IPS-11a (cell line): Measurements from ENCODE around the gene DMD.

ENCODE experiments used
- H3K4me3 ChIP-seq: one replicate; pipeline ENCODE4 v1.5.1; 2013; ENCODE audit warnings: low read depth, low read length, control low read depth

DMD gene

GRCh38 chrX:33045245-33045644 is 166.1 kb downstream of the DMD start:
- H3K4me3 ChIP-seq, result no peak overlapping the region

GRCh38 chrX:33041141-33041540 is 170.2 kb downstream of the DMD start:
- no peak overlapping the region for H3K4me3 ChIP-seq

- no peak overlapping the region for H3K4me3 ChIP-seq
Measured at GRCh38 chrX:33032700-33033099, 178.6 kb downstream of the DMD start.

- no peak overlapping the region for H3K4me3 ChIP-seq
Measured at GRCh38 chrX:33014949-33015348, 196.4 kb downstream of the DMD start.

GRCh38 chrX:33014086-33014485 is 197.3 kb downstream of the DMD start:
- H3K4me3 ChIP-seq, result no peak overlapping the region

GRCh38 chrX:33001107-33001506 is 210.2 kb downstream of the DMD start:
- no peak overlapping the region for H3K4me3 ChIP-seq

- H3K4me3 ChIP-seq, result no peak overlapping the region
Measured at GRCh38 chrX:32998776-32999175, 212.6 kb downstream of the DMD start.

GRCh38 chrX:32995427-32995826 is 215.9 kb downstream of the DMD start:
- no peak overlapping the region for H3K4me3 ChIP-seq

GRCh38 chrX:32987142-32987541 is 224.2 kb downstream of the DMD start:
- no peak overlapping the region for H3K4me3 ChIP-seq

GRCh38 chrX:32985544-32985943 is 225.8 kb downstream of the DMD start:
- H3K4me3 ChIP-seq, result no peak overlapping the region

- H3K4me3 ChIP-seq, result no peak overlapping the region
Measured at GRCh38 chrX:32966821-32967355, 244.5 kb downstream of the DMD start.

- no peak overlapping the region for H3K4me3 ChIP-seq
Measured at GRCh38 chrX:32954125-32954524, 257.2 kb downstream of the DMD start.

- no peak overlapping the region for H3K4me3 ChIP-seq
Measured at GRCh38 chrX:32948130-32948529, 263.2 kb downstream of the DMD start.

GRCh38 chrX:32937043-32937442 is 274.3 kb downstream of the DMD start:
- no peak overlapping the region for H3K4me3 ChIP-seq

- no peak overlapping the region for H3K4me3 ChIP-seq
Measured at GRCh38 chrX:32933548-32933947, 277.8 kb downstream of the DMD start.

GRCh38 chrX:32929040-32929439 is 282.3 kb downstream of the DMD start:
- H3K4me3 ChIP-seq, result no peak overlapping the region

- no peak overlapping the region for H3K4me3 ChIP-seq
Measured at GRCh38 chrX:32896088-32896487, 315.3 kb downstream of the DMD start.

- no peak overlapping the region for H3K4me3 ChIP-seq
Measured at GRCh38 chrX:32894679-32895078, 316.7 kb downstream of the DMD start.

GRCh38 chrX:32893751-32894150 is 317.6 kb downstream of the DMD start:
- H3K4me3 ChIP-seq, result no peak overlapping the region

- H3K4me3 ChIP-seq, result no peak overlapping the region
Measured at GRCh38 chrX:32877592-32877991, 333.8 kb downstream of the DMD start.

- H3K4me3 ChIP-seq, result no peak overlapping the region
Measured at GRCh38 chrX:32874839-32875238, 336.5 kb downstream of the DMD start.

GRCh38 chrX:32873786-32874185 is 337.6 kb downstream of the DMD start:
- no peak overlapping the region for H3K4me3 ChIP-seq

- H3K4me3 ChIP-seq, result no peak overlapping the region
Measured at GRCh38 chrX:32871636-32872035, 339.7 kb downstream of the DMD start.

- H3K4me3 ChIP-seq, result no peak overlapping the region
Measured at GRCh38 chrX:32868524-32868895, 342.8 kb downstream of the DMD start.
